CD4-positive, alpha-beta T cell treated with Interleukin-10 for 1 hour (primary cell): ENCODE data around the gene SARM1.

ENCODE experiments used
- DNase-seq: peaks from one replicate; pipeline ENCODE4 v3.0.0-alpha.2; 2020

Gene SARM1

DNA sequence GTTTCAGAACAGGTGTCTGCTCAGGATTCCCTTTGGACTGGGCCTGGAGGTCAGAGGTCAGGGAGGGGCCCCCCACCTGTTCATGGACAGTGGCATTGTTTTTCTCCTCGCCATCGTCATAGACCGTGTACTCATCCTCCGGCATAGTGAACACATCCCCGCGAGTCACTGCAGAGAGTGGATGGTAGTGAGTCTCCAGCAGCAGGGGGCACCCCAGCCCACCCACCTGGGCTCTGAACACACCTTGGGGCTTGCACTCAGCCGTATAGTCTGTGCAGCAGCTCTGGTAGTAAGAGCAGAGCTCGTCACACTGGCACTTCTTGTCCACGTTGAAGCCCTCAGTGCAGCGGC is 1.8 kb upstream of the SARM1 start:
- DNase-seq, result no peak

DNA sequence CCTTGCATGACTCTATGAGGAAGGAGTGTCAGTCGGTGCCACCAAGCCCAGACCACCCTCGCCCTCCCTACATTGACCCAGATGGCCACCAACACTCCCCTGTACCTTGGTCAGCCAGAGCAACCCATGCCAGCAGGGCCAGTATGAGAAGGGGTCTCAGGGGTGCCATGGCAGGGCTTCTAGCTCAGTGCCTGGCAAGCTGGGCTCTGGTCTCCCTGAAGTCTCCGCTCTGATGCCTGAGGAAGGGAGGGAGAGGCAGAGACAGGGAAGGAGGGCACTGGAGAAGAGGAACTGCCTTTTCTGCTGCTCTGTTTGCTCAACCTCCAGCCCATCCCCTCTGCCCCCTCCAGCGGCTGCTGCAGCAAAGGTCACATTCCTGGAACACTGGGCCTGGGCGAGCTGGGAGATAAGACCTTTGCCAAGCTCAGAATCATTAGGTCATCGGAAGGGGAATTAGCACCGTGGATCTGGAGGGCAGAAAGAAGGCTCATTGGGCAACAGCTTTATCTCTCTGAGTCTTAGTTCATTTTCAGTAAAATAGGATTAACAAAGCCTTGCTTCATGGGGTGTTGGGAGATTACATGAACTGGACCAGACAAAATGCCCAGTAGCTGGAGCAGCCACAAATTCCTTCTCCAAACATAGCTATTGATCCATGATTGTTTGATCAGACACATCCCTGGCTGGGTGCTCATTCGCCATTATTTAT is 1.3 kb upstream of the SARM1 start, which contains the start of gene VTN:
Gene VTN (minus strand): TSS at position 273 of the 709 bp plus-strand sequence. CDS start 104 bp downstream, at position 169.
- DNase-seq, result no peak

DNA sequence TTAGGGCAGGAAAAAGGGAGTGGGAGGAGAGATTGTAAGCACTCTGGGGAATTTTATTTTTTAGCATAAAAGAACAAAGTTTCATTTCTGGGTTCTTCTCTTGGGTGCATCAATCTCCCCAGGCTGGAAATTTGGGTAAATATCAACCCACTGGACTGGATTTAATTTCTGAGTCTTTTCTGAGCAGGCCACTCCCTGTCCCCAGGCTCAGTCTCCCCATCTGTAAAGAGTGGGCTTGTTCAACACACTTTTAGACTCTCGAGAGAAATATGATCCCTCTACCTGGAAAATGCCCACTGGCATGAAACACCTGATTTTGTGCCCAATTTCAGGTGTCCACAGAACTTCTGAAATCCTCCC is 770 bp upstream of the SARM1 start:
- DNase-seq, result no peak

DNA sequence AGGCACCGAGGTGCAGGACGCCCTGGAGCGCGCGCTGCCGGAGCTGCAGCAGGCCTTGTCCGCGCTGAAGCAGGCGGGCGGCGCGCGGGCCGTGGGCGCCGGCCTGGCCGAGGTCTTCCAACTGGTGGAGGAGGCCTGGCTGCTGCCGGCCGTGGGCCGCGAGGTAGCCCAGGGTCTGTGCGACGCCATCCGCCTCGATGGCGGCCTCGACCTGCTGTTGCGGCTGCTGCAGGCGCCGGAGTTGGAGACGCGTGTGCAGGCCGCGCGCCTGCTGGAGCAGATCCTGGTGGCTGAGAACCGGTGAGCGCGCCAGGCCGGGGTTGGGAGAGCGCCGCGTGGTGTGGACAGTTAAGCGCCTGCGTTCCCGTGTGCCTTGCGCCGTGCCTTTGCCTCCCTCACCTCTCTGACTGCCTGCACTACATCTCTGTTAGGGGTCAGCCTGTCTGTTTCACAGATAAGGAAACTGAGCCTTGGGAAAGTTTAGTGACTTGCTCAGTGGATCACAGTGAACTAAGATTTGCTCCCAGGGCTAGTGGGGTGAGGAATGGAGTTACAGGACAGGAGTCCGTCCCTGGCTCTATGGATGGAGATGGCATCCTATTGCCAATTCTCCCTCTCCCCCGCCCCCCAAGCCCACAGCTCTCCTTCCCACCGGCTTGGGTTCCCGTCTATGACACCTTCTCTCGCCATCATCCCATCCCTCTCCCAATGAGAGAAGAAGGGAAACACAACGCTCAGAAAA is 880 bp downstream of the SARM1 start:
- no peak for DNase-seq

DNA sequence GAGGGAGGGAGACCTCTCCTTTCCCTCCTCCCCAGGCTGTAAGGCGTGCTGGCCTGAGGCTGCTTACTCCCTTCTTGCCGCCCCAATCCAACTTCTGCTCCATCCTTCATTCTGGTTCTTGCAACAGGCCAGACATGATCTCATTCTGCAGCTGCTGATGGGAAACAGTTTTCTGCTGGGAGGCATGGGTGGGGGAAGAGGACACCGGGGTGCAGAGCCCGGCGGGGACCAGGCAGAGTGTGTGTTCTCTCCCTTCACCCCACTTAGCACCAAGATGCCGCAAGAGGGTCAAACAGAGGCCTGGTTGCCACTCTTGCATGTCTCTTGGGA is 1.4 kb downstream of the SARM1 start:
- DNase-seq, result no peak

DNA sequence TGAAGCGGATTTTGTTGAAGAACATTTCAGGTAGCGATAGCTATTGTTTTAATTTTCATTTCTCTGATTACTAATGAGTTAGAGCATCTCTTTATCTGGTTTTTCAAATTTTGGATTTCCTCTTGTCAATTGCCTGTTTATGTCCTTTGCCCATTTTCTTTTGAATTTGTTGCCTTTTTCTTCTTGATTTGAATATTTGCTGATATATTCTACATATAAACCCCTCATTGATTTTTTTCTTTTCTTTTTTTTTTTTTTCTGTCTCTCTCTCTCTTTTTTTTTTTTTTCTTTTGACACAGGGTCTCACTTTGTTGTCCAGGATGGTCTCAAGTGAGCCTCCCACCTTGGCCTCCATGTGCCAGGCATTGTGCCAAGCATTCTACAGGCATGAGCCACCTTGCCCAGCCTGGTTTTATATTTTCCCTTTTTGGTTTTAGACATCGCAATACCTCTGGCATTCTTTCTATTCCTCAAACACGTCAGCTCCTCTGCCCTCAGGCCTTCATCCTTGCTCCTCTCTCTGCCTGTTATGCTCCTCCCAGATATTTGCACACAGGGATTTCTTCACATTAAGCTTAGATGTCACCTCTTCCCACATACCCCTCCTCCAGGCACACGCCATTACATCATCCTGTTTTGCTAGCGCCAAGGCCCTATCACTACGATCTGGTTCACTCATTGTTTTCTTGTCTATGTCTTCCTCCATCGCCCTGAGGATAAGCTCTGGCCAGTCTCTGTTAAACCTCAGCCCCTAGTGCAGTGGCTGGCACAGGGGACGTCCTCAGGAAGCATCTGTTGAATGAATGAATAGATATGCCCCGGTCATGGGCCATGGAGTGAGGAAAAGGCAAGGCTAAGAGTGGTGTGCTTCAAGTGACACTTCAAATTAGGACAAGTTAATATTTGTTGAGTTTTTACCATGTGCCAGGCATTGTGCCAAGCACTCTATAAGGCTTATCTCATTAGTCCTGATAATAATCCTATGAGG is 8.6 kb downstream of the SARM1 start:
- DNase-seq, result no peak

DNA sequence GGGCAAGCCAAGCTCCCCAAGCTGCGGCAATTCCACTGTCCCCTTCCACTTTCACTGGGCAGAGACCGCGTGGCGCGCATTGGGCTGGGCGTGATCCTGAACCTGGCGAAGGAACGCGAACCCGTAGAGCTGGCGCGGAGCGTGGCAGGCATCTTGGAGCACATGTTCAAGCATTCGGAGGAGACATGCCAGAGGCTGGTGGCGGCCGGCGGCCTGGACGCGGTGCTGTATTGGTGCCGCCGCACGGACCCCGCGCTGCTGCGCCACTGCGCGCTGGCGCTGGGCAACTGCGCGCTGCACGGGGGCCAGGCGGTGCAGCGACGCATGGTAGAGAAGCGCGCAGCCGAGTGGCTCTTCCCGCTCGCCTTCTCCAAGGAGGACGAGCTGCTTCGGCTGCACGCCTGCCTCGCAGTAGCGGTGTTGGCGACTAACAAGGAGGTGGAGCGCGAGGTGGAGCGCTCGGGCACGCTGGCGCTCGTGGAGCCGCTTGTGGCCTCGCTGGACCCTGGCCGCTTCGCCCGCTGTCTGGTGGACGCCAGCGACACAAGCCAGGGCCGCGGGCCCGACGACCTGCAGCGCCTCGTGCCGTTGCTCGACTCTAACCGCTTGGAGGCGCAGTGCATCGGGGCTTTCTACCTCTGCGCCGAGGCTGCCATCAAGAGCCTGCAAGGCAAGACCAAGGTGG is 9.8 kb downstream of the SARM1 start:
- no peak for DNase-seq

DNA sequence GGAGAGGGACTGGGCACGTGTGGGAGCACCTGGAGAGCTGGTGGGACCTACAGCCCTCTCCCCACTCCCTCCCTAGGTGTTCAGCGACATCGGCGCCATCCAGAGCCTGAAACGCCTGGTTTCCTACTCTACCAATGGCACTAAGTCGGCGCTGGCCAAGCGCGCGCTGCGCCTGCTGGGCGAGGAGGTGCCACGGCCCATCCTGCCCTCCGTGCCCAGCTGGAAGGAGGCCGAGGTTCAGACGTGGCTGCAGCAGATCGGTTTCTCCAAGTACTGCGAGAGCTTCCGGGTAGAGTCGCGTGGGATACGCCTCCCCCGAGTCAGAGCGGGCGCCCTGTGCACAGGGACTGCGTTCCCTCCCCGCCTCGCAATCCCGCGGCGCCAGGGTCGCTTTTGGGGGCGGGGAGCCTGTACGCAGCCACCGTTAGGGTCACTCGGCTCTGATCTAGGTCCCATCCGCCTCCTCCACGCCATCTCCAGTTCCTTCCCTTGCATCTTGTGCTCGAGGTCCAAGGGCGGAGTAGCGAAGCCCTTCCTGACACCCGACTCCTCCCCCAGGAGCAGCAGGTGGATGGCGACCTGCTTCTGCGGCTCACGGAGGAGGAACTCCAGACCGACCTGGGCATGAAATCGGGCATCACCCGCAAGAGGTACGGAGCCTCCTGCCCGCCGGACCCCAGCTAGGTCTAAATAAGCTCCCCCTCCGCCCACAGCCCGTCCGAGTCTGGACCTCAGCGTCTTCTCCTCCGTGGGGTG is 13.0 kb downstream of the SARM1 start:
- DNase-seq, result peak; percentile 61

DNA sequence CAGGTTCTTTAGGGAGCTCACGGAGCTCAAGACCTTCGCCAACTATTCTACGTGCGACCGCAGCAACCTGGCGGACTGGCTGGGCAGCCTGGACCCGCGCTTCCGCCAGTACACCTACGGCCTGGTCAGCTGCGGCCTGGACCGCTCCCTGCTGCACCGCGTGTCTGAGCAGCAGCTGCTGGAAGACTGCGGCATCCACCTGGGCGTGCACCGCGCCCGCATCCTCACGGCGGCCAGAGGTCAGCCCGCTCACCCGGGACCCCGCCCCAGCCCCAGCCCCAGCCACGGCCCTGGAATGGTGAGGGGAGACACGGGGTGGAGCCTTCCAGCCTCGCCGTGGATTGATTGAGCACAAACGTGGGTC is 13.5 kb downstream of the SARM1 start:
- DNase-seq, result no peak

DNA sequence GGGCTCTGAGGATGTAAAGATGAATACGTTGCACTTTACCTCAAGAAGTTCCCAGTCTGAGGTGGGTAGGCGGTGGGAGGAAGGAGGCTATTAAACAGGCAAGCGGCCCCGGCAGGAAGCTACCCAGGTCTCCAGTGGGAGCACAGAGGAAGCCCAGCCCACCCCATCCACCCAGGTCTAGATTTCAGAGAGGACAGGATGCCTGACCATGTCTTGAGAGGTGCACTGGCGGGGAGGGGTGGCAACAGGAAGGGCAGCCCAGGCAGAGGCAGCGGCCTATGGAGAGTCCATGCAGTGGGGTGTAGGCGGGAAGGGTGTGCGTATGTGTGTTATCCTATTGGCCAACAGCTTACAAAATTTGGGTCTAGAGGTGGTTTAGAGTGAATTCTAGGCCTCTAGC is 13.9 kb downstream of the SARM1 start:
- no peak for DNase-seq

DNA sequence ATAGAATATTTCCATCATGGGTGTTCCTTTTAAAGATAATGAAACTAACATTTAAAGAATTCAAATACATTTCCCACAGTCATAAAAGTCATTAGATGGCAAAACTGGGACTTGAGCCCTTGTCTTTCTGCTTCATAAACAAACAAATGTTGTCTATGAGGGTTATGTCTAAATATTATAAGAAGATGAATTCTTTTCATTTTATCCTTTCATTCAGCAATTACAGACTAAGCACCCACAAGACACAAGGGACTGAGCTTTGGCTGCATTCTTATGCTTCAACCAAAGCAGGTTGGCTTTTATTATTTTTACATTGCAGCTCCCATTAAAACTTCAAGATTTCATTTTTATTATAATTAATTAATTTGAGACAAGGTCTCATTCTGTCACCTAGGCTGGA is 14.9 kb downstream of the SARM1 start:
- DNase-seq, result no peak

DNA sequence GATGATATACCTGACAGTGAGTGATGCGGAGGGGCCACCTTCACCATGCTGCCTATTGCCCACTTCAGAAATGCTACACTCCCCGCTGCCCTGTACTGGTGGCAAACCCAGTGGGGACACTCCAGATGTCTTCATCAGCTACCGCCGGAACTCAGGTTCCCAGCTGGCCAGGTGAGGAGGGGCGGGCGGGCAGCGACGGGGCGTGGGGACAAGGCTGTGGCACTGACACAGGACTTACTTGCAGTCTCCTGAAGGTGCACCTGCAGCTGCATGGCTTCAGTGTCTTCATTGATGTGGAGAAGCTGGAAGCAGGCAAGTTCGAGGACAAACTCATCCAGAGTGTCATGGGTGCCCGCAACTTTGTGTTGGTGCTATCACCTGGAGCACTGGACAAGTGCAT is 16.6 kb downstream of the SARM1 start:
- DNase-seq, result no peak

DNA sequence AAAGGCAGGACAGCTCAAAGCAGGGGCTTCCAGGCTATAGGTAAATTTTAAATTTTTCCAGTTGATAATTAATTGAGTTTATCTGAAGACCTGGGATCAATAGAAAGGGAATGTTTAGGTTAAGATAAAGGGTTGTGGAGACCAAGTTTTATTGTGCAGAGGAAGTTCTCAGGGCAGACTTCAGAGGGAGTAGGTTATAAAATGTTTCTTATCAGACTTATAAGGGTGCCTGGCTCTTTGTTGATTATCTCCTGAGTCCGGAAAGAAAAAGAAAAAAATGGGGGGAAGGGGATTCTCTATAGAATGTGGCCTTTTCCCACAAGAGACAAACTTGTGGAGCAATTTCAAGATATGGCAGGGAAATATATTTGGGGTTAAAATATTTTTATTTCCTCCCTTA is 18.6 kb downstream of the SARM1 start:
- DNase-seq, result no peak

DNA sequence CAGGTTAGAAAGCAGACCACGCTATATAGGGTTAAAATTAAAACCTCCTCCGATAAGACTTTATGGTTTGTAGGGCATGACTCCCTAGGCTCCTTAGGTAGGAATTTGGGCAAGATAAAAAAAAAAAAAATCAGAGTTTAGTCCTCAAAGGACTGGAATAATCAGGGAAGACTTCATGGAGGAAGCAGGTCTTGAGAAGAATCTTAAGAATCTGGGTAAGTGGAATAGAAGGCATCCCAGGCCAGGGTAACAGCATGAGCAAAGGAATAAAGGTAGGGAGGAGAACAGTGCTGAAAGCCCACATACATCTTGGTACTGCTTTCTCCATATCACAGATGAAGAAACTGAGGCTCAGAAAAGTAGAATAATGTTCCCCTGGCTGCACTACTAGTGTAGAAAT is 19.1 kb downstream of the SARM1 start:
- DNase-seq, result no peak

DNA sequence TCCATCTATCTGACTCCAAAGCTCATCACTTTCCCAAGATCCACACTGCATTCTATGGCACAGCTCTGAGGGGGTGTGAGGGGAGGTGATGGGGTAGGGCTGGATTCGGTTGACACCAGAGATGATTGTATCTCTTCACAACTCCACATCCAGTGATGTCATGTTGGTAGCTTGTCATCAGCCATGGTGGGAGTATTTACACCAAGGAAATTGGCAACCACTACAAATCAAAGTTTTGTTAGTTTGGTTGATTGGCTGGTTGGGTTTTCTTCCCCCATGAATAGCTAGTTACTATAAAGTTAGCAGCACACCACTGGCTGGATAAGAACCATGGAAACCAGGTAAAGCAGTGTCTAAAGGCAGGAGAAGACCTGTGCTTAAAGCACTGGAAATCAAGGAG is 19.5 kb downstream of the SARM1 start:
- DNase-seq, result no peak

DNA sequence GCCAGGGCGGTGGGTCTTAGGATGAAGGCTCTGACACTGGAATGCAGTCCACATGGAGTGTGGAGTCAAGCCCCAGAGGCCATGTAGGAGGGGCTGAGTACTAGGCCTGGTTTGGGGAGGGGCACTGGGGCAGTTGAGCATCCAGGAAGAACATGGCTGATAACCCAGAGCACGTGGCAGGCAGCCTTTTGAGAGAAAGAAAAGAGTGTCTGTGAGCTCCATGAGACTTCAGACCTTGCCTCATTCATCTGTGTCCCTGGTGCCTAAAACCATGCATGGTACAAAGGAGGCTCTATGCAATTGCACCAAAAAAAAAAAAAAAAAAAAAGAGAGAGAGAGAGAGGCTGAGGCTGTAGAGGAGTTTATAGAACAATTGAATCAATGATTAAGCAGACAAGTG is 19.9 kb downstream of the SARM1 start:
- no peak for DNase-seq

DNA sequence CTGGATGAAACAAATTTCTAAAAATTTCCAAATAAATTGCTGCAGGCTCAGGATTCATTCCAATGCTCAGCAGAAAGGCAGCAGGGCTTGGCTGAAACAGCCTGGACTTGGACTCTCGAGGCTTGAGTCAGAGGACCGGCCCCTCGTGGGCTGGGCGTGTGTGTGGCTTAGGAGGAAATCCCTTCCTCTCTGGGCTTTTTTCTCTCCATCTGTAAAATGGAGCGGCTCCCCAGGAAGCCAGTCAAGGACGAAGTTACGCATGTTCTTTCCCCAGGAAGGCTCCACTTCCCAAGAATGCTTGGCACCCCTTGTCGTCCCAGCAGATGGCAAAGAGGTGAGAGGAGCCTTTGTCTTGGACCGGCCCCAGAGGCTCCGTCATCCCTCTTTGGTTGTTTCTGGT is 21.0 kb downstream of the SARM1 start:
- no peak for DNase-seq

DNA sequence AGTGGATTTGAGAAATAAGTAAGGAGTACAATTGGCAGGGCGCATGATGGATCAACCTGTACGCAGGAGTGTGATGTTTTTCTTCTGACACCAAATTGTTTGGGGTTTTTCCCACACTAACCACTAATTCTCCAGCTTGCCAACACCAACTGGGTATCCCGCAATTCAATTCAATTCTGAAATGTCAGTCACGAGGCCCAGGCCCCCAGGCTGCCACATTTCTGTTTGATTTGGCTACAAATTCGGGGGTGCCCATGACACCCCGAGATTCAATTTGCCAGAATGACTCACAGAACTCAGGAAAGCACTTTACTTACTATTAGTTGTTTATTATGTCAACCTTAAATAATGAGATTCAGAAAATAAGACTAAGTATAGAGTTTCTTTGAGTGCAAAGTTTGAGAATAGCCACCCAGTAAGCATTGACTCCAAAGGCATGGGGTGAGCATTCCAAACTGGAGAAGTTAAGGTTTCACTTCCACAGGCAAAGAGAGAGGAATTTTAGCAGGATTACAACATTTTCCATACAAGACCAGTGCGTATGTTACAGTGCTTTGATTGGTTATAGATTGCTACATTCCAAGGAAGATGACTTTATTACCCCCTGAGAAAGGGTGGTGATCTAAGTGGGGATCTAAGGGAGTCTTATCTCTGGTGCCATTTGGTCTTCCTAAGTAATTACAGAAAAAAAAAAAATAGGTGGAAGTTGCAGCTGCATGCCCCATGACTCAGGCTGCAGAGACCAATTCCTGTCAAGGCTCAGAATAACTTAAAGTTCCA is 23.0 kb downstream of the SARM1 start:
- no peak for DNase-seq

DNA sequence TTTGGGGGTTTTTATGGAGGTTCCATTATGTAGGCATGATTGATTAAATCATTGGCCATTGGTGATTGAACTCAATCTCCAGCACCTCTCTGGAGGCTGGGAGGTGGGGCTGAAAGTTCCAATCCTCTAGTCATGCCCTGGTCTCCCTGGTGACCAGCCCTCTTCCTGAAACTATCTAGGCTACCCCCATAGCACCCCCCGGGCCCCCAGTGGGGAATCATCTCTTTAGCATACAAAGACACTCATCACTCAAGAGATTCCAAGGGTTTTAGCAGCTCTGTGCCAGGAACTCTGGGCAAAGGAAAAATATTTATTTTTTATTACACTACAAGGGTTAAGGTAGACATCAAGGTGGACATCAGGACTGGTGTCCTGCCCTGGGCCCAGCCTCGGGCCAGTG is 23.9 kb downstream of the SARM1 start:
- no peak for DNase-seq

DNA sequence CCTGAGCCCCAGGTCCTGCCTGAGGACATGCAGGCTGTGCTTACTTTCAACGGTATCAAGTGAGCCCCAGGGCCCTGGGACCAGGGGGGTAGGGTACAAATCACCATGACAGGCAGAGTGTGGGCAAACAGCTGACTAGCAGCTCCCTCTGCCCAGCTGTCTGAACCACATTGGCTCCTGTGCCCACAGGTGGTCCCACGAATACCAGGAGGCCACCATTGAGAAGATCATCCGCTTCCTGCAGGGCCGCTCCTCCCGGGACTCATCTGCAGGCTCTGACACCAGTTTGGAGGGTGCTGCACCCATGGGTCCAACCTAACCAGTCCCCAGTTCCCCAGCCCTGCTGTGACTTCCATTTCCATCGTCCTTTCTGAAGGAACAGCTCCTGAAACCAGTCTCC is 24.5 kb downstream of the SARM1 start:
- DNase-seq, result no peak

DNA sequence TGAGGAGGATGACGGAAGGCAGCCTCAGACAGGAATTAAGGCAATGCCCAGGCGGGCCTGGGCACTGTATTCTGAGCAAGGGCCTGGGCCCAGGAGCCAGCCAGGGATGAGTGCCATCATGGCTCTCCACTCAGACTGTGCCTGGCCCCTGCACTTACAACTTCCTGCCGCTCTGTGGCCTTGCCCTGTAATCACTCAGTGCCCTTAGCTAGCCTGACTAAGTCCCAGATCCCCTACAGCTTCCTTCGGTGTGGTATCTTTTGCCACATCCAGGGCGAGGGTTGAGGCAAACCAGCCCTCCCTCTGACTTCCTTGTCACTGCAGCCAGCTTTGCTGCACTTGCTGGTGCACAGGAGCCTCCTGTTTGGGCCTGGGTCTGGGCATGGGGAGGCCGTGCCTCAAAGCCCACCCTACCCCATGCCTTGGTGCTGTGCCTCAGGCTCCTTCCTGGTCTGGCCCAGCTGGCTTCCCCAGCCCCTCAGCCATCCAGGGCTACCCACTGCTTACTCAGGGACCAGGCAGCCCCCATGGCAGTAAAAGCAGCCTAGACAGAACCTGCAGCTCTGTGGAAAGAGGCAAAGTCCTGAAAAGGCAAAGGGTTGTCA is 25.2 kb downstream of the SARM1 start:
- DNase-seq, result no peak
